HPDE6-E6E7 (cell line): ENCODE measurements around the gene PRKAR2A.
A peak's percentile ranks its signal among the peaks of the same experiment; 100 is the strongest.
"Not testable (repeated sequence)": the region's sequence is repeated elsewhere in the genome, so short reads cannot be mapped to it uniquely, and the experiment has no call there.

ENCODE experiments used
- DNase-seq: peaks from one replicate; pipeline ENCODE4 v3.0.0; 2011; ENCODE audit warnings: missing footprints; ENCODE audit errors: extremely low spot score

Gene PRKAR2A

DNA sequence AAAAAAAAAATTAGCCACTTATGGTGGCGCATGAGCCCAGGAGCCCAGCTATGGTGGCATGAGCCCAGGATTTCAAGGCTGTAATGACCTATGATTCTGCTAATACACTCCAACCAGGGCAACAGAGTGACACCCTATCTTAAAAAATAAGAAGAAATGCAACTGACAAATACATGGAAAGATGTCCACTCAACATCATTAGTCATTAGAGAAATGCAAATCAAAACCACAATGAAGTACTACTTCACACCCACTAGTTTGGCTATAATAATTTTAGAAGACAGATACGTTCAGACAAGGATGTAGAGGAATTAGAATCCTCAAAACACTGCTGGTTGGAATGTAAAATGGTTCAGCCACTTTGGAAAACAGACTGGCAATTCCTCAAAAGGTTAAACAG lies 10.5 kb downstream of the PRKAR2A start:
- DNase-seq: no peak

- no peak for DNase-seq
These were observed 11.9 kb downstream of the PRKAR2A start for GRCh38 chr3:48835650-48836366.

DNA sequence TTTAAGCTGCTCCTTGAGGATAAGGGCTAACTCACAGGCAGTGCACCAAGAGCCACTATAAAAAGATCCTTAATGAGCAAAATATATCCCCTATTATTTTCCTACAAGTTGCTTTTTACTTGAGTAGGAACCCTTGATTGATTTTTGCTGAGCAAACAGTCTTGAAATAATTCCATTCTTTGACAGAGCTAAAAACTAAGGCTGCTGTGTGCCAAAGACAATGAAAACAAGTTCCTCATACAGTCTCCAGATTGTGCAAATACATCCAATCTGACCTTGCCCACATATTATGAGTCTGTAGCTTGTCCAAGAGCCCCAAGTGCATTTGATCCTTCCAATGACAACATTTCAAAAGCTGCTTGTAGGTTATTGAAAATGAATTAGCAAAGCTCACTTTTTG lies 15.0 kb downstream of the PRKAR2A start:
- DNase-seq: no peak

- DNase-seq: no peak
These were observed 17.0 kb downstream of the PRKAR2A start for GRCh38 chr3:48830715-48831114.

DNA sequence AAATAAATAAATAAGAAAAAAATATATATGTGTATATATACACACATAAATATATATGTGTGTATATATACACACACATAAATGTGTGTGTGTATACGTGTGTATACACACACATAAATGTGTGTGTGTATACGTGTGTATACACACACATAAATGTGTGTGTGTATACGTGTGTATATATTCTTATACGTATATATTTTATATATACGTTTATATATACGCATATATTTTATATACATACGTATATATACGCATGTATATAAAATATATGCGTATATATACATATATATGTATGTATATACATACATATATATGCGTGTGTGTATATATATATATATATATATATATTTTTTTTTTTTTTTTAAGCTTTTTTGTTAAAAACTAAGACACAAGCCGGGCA lies 18.1 kb downstream of the PRKAR2A start:
- not testable (repeated sequence) for DNase-seq

DNA sequence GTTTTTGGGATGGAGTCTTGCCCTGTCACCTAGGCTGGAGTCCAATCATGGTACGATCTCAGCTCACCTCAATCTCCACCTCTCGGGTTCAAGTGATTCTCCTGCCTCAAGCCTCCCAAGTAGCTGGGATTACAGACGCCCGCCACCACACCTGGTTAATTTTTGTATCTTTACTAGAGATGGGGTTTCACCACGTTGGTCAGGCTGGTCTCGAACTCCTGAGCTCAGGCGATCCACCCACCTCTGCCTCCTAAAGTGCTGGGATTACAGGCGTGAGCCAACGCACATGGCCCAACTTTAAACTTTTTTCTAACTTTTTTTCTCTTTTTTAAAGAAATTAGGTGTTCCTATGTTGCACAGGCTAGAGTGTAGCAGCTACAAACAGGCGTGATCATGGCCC lies 19.8 kb downstream of the PRKAR2A start:
- not testable (repeated sequence) for DNase-seq

DNA sequence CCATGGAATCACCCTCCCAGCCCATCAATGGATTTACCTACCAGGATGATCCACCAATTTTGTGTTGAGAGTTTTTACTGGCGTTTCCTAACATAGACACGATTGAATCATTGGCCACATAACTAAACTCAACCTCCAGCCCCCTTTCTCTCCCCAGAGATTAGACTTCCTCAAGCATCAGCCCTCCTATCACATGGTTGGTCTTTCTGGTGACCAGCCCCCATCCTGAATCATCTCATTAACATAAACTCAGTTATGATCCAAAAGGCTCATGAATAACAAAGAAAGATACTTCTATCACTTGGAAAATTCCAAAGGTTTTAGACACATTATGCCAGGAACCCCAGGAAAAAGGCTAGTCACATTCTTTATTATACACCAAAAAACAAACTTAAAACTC lies 21.2 kb downstream of the PRKAR2A start:
- DNase-seq: no peak

DNA sequence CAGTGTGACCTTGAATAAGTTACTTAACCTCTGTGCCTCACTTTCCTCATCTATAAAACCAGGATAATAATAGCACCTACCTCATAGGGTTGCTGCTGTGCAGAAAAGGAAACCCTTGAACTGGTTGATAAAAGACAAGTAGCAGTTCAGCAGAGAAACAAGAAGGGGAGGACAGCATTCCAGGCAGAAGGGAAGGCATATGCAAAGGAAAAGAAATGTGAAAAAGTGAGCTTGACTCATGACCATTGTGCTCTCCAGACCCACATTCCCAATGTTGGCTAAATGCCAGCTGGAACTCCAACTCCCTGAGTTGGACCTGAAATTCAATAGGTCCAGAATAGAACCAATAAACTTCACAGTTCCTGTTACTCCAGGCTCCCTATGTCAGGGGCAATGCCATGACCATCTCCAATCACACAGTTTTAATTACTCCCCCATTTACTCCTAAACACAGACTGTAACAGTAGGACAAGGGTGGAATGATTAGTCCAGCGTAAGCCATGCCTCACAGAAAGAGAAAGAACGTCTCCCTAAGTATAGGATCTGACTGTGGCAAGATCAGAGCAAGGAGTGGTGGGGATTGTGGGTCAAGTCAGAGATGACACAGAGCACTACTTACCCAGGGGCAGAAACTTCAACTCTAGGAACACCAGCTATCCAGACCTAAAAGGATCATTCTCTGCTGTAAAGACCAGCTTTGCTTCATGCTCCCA lies 26.9 kb downstream of the PRKAR2A start:
- DNase-seq: no peak

DNA sequence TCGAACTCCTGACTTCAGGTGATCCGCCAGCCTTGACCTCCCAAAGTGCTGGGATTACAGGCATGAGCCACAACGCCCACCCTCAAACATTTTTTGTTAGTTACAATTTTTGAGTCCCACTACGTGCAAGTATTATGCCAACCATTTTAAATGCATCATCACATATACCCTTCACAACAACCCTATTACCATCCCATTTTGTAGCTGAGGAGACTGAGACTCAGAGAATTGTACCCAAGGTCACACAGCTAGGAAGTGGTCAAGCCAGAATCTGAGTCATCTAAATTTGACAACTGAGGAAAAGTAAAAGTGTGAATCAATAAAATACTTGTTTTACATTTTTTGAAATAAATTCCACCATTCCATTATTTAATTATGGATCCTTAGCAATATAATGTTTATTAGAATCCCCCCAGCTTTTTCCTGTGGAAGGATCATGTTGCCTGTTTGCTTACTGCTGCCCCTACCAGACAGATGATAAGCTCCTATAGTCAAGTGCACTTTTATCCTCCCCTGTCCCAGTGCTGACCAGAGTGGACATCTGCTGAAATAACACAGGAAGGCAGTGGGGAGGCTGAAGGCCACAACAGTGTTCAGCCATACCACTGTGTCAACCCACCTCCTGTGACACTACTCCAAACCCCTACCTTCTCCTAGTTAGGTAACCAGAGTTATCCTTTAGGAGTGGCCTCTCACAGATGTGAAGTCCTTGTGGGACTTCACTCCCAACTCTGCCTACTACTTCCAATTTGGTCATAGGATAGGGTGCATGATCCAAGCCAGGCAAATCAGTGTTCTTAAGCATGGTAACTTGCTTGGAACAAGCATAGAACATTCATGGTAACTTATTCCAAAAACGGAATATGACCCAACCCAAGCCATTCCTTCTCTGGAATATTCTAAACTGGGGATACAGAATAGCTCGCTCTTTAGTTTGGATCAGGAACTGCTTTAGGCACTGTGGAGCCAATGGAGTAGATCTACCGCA lies 28.1 kb downstream of the PRKAR2A start:
- no peak for DNase-seq

- no peak for DNase-seq
These were observed 36.1 kb downstream of the PRKAR2A start for GRCh38 chr3:48811524-48811923.

GRCh38 chr3:48804930-48805329 lies 42.7 kb downstream of the PRKAR2A start:
- DNase-seq: no peak

DNA sequence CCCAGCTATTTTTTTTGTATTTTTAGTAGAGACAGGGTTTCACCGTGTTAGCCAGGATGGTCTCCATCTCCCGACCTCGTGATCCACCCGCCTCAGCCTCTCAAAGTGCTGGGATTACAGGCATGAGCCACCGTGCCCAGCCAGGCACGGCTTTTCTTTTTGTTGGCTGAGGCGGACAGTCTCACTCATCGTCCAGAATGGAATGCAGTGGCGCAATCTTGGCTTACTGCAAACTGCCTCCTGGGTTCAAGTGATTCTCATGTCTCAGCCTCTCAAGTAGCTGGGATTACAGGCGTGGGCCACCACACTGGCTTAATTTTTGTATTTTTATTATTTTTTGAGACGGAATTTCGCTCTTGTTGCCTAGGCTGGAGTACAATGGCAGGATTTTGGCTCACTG lies 46.8 kb downstream of the PRKAR2A start:
- DNase-seq: not testable (repeated sequence)

DNA sequence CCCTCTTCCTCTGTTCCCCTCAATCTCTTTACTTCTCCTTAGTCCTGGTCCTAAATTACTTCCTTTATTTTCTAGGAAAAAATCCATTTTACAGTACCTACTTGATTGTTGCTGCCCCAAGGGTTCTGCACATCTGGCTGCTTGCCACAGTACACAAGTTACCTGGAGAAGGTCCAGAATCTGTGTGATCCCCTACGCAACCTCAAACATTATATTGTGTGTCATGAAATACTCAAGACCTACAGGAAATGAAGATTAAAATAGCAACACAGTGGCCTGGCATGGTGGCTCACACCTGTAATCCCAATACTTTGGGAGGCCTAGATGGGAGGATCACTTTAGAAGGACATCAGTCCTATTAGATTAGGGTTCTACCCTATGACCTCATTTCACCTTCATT lies 48.7 kb downstream of the PRKAR2A start:
- no peak for DNase-seq

GRCh38 chr3:48797626-48798025 lies 50.0 kb downstream of the PRKAR2A start:
- DNase-seq: no peak

- no peak for DNase-seq
These were observed 51.5 kb downstream of the PRKAR2A start for GRCh38 chr3:48795997-48796732.

DNA sequence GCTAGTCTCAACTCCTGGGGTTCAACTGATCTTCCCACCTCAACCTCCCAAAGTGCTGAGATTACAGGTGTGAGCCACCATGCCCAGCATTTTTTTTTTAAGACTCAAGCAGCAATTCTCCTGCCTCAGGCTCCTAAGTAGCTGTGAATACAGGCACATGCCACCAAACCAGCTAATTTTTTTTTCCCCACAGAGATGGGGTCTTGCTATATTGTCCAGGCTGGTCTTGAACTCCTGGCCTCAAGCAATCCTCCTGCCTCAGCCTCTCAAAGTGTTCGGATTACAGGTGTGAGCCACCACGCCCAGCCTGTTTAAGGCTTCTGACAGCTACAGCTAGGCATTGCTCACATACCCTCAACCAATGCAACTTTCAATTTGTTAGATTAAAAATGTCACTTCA lies 54.2 kb downstream of the PRKAR2A start:
- not testable (repeated sequence) for DNase-seq

GRCh38 chr3:48789665-48790064 lies 58.0 kb downstream of the PRKAR2A start:
- no peak for DNase-seq

- DNase-seq: no peak
These were observed 59.0 kb downstream of the PRKAR2A start for GRCh38 chr3:48788544-48789162.

DNA sequence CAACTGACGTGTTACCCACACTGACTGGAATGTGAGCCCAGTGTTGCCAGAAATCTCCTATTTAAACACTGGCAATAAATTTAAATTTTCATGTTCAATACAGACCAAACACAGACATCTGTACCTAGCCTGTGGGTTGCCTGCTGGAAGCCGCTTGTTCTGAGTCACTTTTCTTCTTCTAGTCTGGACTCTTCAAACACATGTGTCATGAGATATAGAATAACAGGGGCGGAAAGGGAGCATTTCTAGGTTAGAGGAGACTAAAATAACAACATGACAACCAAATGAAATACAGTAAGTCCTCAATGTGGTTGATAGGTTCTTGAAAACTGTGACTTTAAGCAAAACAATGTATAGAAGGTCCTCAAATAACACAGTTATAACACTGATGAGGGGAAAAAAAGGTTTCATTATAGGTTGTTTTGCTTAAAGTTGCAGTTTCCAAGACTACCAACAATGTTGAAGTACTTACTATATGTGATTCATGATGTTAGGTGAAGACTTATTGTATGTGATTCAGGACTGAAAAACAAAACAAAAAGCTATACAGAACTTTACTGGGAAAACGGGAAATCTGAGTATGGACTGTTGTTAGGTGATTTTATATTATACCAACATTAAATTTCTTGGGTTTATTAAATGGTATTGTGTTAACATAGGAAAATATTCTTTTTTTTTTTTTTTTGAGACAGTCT lies 63.1 kb downstream of the PRKAR2A start:
- DNase-seq: peak; percentile 6

DNA sequence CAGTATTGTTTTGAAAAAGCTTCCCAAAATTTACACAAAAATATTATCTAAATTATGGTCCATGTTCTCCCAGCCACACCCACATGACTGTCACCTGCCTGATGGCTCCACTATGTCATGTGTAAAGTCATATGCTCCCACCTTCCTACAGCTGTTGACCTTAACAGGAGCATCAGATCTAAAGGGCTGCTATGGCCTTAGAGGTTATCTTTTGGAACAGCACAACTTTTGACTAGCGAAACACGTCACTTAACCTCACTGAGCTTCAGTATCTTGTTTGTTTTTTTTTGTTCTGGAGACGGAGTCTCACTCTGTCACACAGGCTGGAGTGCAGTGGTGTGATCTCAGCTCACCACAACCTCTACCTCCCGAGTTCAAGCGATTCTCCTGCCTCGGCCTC lies 64.4 kb downstream of the PRKAR2A start:
- no peak for DNase-seq
